Measurements from ENCODE around the gene NR3C1. TPM values are rescaled to one million over a fixed set of nuclear protein-coding genes. Genes with fewer than 3 reads are reported as not detected.

The NR3C1 gene
- total RNA-seq, 1 donor from 2014 or later, result 47.8 TPM

DNA sequence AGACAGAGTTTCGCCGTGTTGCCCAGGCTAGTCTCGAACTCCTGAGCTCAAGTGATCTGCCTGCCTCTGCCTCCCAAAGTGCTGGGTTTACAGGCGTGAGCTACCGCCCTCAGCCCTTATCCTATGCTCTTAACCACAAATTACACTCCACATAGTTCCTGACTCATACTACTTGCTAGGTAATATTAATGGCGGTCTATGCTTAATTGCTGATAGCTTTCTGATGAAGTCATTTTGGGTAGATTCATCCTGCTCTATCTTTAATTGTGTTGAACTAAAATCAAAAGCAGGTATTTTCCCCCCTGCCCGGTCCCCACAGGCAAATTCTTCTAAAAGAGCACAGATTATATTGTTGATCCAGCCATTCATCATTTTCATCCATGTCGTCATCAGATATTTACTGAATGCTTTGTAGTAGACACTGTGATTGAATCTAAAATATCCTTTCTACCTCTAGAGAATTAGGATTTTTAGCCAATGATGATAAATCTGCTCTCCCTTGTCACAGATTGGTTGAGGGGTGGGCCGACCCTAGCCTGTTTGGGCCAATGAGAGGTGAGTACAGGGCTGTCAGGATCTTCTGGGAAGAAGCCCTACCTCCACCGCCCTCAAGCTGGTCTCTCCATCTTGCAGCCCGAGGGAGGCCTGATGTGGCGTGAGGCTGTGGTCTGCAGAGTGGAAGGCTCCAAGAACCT is 144.8 kb downstream of the NR3C1 start:
- no peak for DNase-seq (ENCODE audit: extremely low spot score, unreplicated experiment)
- Mint-ChIP-seq H3K4me1 (ENCODE audit: unreplicated experiment) (peaks cover 7% of the 10 kb centered on the region), H3K27me3 (ENCODE audit: unreplicated experiment) (no peaks in the 10 kb centered on the region), H3K36me3 (ENCODE audit: unreplicated experiment) (no peaks in the 10 kb centered on the region), H3K27ac (ENCODE audit: unreplicated experiment) (no peak overlapping the region), H3K9me3 (ENCODE audit: unreplicated experiment) (peaks cover 4% of the 10 kb centered on the region), H3K4me3 (ENCODE audit: unreplicated experiment) (no peak overlapping the region)
- TF ChIP-seq, protein P1, sequence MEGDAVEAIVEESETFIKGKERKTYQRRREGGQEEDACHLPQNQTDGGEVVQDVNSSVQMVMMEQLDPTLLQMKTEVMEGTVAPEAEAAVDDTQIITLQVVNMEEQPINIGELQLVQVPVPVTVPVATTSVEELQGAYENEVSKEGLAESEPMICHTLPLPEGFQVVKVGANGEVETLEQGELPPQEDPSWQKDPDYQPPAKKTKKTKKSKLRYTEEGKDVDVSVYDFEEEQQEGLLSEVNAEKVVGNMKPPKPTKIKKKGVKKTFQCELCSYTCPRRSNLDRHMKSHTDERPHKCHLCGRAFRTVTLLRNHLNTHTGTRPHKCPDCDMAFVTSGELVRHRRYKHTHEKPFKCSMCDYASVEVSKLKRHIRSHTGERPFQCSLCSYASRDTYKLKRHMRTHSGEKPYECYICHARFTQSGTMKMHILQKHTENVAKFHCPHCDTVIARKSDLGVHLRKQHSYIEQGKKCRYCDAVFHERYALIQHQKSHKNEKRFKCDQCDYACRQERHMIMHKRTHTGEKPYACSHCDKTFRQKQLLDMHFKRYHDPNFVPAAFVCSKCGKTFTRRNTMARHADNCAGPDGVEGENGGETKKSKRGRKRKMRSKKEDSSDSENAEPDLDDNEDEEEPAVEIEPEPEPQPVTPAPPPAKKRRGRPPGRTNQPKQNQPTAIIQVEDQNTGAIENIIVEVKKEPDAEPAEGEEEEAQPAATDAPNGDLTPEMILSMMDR (IDR thresholded peaks at IDR 0.05), result no peak

DNA sequence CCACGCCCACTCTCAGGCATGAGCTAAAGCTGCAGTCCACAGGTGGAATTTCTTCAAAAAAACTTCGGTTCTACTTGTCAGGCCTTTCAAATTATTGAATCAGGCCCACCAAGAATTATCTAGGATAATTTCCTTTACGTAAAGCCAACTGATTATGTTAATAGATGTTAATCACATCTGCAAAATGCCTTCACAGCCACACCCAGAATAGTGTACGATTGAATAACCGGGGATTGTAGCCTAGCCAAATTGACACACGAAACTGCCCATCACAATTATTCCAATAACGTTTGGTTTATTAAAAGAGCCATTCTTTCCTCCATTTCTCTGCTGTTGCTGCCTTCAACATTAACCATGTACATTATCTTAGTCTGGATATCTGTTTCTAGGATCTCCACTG is 148.7 kb downstream of the NR3C1 start:
- Mint-ChIP-seq H3K9me3 (ENCODE audit: unreplicated experiment) (no peaks in the 10 kb centered on the region), H3K36me3 (ENCODE audit: unreplicated experiment) (no peaks in the 10 kb centered on the region), H3K27ac (ENCODE audit: unreplicated experiment) (no peak overlapping the region), H3K4me3 (ENCODE audit: unreplicated experiment) (no peak overlapping the region), H3K27me3 (ENCODE audit: unreplicated experiment) (no peaks in the 10 kb centered on the region), H3K4me1 (ENCODE audit: unreplicated experiment) (no peaks in the 10 kb centered on the region)
- TF ChIP-seq, protein P1 (IDR thresholded peaks at IDR 0.05), result no peak
- no peak for DNase-seq (ENCODE audit: extremely low spot score, unreplicated experiment)

DNA sequence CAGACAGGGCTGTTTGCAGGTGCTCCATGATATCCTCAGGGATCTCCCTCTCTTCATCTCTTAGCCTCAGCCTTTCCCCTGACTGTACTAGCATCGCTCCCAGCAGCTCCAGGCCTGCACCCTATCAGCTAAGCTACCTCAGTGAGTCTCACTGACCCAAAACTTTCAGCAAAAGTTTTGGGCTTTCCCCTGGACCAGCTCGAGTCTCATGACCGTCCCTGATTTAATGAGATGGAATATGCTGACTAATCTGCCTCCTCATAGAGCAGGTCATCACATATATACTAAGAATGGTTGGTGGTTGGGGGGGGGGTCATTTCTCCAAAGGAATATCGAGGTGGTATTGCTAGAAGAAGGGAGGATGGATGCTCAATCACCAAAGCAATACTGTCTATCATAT is 151.5 kb downstream of the NR3C1 start:
- Mint-ChIP-seq H3K36me3 (ENCODE audit: unreplicated experiment) (no peaks in the 10 kb centered on the region), H3K27ac (ENCODE audit: unreplicated experiment) (no peak overlapping the region), H3K4me1 (ENCODE audit: unreplicated experiment) (peaks cover 14% of the 10 kb centered on the region), H3K4me3 (ENCODE audit: unreplicated experiment) (no peak overlapping the region), H3K27me3 (ENCODE audit: unreplicated experiment) (no peaks in the 10 kb centered on the region), H3K9me3 (ENCODE audit: unreplicated experiment) (no peaks in the 10 kb centered on the region)
- no peak for DNase-seq (ENCODE audit: extremely low spot score, unreplicated experiment)
- TF ChIP-seq, protein P1 (IDR thresholded peaks at IDR 0.05), result no peak

DNA sequence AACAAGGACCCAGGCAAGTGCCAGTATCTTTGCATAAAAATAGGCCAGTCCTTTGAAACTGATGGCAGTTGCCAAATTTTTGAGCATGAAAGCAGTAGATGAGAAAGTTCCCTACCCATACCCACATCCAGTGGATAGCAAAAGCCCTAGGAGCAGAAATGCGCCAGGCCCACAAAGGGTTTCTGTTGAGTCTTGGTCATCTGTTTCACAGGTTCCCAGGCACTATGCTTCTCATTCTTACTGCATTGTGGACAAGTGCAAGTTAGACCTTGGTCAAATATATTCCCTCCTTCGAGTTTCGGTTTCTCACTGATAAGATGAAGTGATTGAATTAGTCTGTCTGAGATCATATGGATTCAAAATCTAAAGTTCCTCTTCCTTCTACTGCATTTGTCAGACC is 152.3 kb downstream of the NR3C1 start:
- Mint-ChIP-seq H3K27ac (ENCODE audit: unreplicated experiment) (no peak overlapping the region), H3K9me3 (ENCODE audit: unreplicated experiment) (no peaks in the 10 kb centered on the region), H3K4me3 (ENCODE audit: unreplicated experiment) (no peak overlapping the region), H3K27me3 (ENCODE audit: unreplicated experiment) (no peaks in the 10 kb centered on the region), H3K4me1 (ENCODE audit: unreplicated experiment) (peaks cover 18% of the 10 kb centered on the region), H3K36me3 (ENCODE audit: unreplicated experiment) (no peaks in the 10 kb centered on the region)
- TF ChIP-seq, protein P1 (IDR thresholded peaks at IDR 0.05), result no peak
- no peak for DNase-seq (ENCODE audit: extremely low spot score, unreplicated experiment)

DNA sequence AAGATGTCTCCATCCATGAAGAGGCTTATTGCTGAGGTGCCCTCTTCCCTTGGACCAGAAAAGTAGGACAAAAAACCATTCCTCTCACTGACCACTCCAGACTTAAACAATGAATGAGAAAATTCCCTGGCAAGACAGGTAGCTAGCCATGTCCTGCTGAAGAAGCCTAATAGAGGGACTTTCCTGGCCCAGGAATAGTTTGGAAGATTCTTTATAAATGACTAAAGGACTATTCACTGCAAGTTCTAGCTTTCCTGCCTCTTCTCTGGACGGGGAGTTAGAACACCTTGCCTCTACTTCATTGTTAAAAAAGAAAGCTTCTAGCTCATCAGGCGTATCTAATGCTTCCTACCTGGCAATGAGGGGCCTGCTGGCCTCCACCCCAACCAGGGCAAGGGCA is 153.6 kb downstream of the NR3C1 start:
- DNase-seq (ENCODE audit: extremely low spot score, unreplicated experiment), result no peak
- H3K27ac Mint-ChIP-seq (ENCODE audit: unreplicated experiment), result no peak overlapping the region

More for the DNA sequence above, 153.6 kb downstream of the NR3C1 start:
- TF ChIP-seq, protein P1 (IDR thresholded peaks at IDR 0.05), result no peak
- Mint-ChIP-seq H3K27me3 (ENCODE audit: unreplicated experiment) (no peaks in the 10 kb centered on the region), H3K4me3 (ENCODE audit: unreplicated experiment) (no peak overlapping the region), H3K4me1 (ENCODE audit: unreplicated experiment) (peaks cover 31% of the 10 kb centered on the region), H3K36me3 (ENCODE audit: unreplicated experiment) (no peaks in the 10 kb centered on the region), H3K9me3 (ENCODE audit: unreplicated experiment) (no peaks in the 10 kb centered on the region)

Measured in osteocyte (in vitro differentiated cells).